DOHH2 (cell line): ENCODE measurements around the gene PHC2.

Source experiments
- H3F3A ChIP-seq: fragments of 200-600 bp; sonication (generic), shearing (Covaris generic); 2 replicates; pipeline ENCODE4 v1.6.0; 2016; ENCODE audit warnings: antibody characterized with exemption, mild to moderate bottlenecking; ENCODE audit not compliant: control insufficient read depth, insufficient read depth
- H3K27ac ChIP-seq: fragments of 200-600 bp; sonication (generic); 2 replicates; pipeline ENCODE4 v1.5.1; 2014; ENCODE audit warnings: low read depth, mild to moderate bottlenecking, low read length, moderate library complexity
- H3K27me3 ChIP-seq: fragments of 200-600 bp; sonication (generic); 2 replicates; pipeline ENCODE4 v1.6.1; 2014; ENCODE audit warnings: mild to moderate bottlenecking, low read length, mixed read lengths; ENCODE audit not compliant: control insufficient read depth
- H3K36me3 ChIP-seq: fragments of 200-600 bp; sonication (generic); 2 replicates; pipeline ENCODE4 v1.6.1; 2014; ENCODE audit warnings: mild to moderate bottlenecking, low read length, moderate library complexity, mixed read lengths; ENCODE audit not compliant: control insufficient read depth
- H3K4me1 ChIP-seq: fragments of 200-600 bp; sonication (generic); 2 replicates; pipeline ENCODE4 v1.6.1; 2014; ENCODE audit warnings: mild to moderate bottlenecking, low read length, mixed read lengths; ENCODE audit not compliant: control insufficient read depth
- H3K4me2 ChIP-seq: fragments of 200-600 bp; sonication (generic); 2 replicates; pipeline ENCODE4 v1.6.0; 2014; ENCODE audit warnings: mild to moderate bottlenecking, low read length, moderate library complexity
- H3K4me3 ChIP-seq: fragments of 200-600 bp; sonication (generic); 2 replicates; pipeline ENCODE4 v1.5.1; 2014; ENCODE audit warnings: mild to moderate bottlenecking, low read length, mixed read lengths
- H3K79me2 ChIP-seq: fragments of 200-600 bp; sonication (generic); 2 replicates; pipeline ENCODE4 v1.6.1; 2014; ENCODE audit warnings: mild to moderate bottlenecking, low read length, mixed read lengths; ENCODE audit not compliant: control insufficient read depth
- H3K9me2 ChIP-seq: fragments of 200-600 bp; sonication (generic); replicated peaks from 2 replicates; pipeline ENCODE4 v1.6.1; 2014; ENCODE audit warnings: mild to moderate bottlenecking, low read length, mixed read lengths; ENCODE audit not compliant: control insufficient read depth
- H3K9me3 ChIP-seq: fragments of 200-600 bp; sonication (generic); 2 replicates; pipeline ENCODE4 v1.6.1; 2014; ENCODE audit warnings: antibody characterized with exemption, low read length, mixed read lengths; ENCODE audit not compliant: control insufficient read depth, insufficient read depth
- H4K20me1 ChIP-seq: fragments of 200-600 bp; sonication (generic); 2 replicates; pipeline ENCODE4 v1.6.0; 2014; ENCODE audit warnings: low read depth, mild to moderate bottlenecking, antibody characterized with exemption, low read length, moderate library complexity; ENCODE audit not compliant: control insufficient read depth, insufficient read depth
- CTCF ChIP-seq: fragments of 200-600 bp; sonication (generic); IDR thresholded peaks from one replicate; pipeline ENCODE4 v1.5.1; 2014; ENCODE audit warnings: antibody characterized with exemption, mild to moderate bottlenecking, low read depth, low read length; ENCODE audit not compliant: poor library complexity, severe bottlenecking
- EZH2phosphoT487 ChIP-seq: fragments of 200-600 bp; sonication (generic); IDR thresholded peaks from 2 replicates; pipeline ENCODE4 v1.6.1; 2017; ENCODE audit warnings: borderline replicate concordance, mild to moderate bottlenecking, antibody characterized with exemption, low read length, moderate library complexity, mixed read lengths

PHC2 gene

DNA sequence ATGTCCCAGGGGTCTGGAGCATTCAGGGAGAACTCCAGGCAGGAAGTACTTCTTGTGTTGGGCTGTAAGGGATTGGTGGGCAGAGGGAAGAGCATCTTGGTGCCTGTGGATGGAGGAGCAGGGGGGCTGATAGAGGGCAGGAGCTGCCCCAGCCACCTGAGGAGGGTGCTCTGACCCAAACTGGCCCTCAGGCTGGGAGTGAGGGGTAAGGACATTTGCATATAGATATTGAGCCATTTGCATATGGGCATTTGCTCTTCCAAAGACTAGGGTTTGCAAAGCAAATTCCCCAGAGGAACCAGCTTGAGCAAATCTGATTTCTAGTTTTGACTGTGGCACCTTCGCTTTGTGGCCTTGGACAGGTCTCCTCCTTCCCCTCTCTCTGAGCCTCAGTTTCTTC, 156.4 kb downstream of the PHC2 start:
- TF ChIP-seq CTCF = no peak
- TF ChIP-seq EZH2phosphoT487 = no peak
- H3K36me3 ChIP-seq = no peaks in the 10 kb centered on the region
- no peaks in the 10 kb centered on the region for H3K27me3 ChIP-seq
- no peaks in the 10 kb centered on the region for H3F3A ChIP-seq
- no peak overlapping the region for H3K4me2 ChIP-seq
- no peaks in the 10 kb centered on the region for H3K9me2 ChIP-seq
- no peaks in the 10 kb centered on the region for H4K20me1 ChIP-seq
- H3K27ac ChIP-seq = no peak overlapping the region
- no peak overlapping the region for H3K4me3 ChIP-seq
- no peaks in the 10 kb centered on the region for H3K9me3 ChIP-seq
- no peaks in the 10 kb centered on the region for H3K79me2 ChIP-seq
- peaks cover 4% of the 10 kb centered on the region; the same call in 1 of the 2 replicates for H3K4me1 ChIP-seq

DNA sequence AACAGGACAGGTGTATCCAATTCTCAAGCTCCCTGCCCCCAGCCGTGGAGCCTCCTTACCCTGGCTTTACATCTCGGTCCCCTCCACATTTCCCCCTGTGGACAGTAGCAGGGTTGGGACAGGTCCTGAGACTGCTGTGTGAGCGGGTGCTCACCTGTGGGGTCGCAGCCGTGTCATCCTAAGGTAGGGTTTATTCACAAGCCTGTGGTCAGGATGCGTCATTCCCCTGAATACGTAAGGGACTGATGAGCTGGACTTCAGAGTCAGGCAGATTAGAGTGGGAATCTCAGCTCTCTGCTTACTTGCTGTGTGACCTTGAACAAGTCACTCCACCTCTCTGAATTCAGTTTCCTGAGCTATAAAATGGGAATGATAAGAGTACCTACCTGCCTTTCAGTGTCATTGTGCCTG, 156.9 kb downstream of the PHC2 start:
- H3K4me2 ChIP-seq = no peak overlapping the region
- TF ChIP-seq CTCF = no peak
- no peak for TF ChIP-seq EZH2phosphoT487
- H3K27ac ChIP-seq = no peak overlapping the region
- no peaks in the 10 kb centered on the region for H4K20me1 ChIP-seq
- no peaks in the 10 kb centered on the region for H3K27me3 ChIP-seq
- H3K36me3 ChIP-seq = no peaks in the 10 kb centered on the region
- no peaks in the 10 kb centered on the region for H3K9me2 ChIP-seq
- no peaks in the 10 kb centered on the region for H3F3A ChIP-seq
- H3K4me3 ChIP-seq = no peak overlapping the region
- H3K4me1 ChIP-seq = peaks cover 4% of the 10 kb centered on the region; the same call in 1 of the 2 replicates
- no peaks in the 10 kb centered on the region for H3K9me3 ChIP-seq
- H3K79me2 ChIP-seq = no peaks in the 10 kb centered on the region
